ENCODE data around the gene ANKS6. TPM values are rescaled to one million over a fixed set of nuclear protein-coding genes. Genes with fewer than 3 reads are reported as not detected.

Gene ANKS6
- total and polyA plus RNA-seq, 2 of the 8 experiments (the other 6 are each of a cell fraction or from before 2014, with no cell fraction given): 34.1 to 56.3 TPM

- Histone ChIP-seq H2AK5ac (ENCODE audit: low read depth, low read length) (no peak overlapping the region), H2BK20ac (ENCODE audit: low read length) (no peak overlapping the region), H3K23me2 (ENCODE audit: low read depth, low read length) (no peaks in the 10 kb centered on the region), H3K9ac (replicated peaks in 1 of 4; ENCODE audit: extremely low read depth in 1 of 4, low read depth in 3 of 4, low read length in 3 of 4) (no peak overlapping the region), H3K14ac (ENCODE audit: insufficient read length) (no peak overlapping the region), H2AFZ (ENCODE audit: low read length) (no peak overlapping the region), H3K27me3 (replicated peaks in 1 of 4; ENCODE audit: control insufficient read depth in 3 of 4, extremely low read depth in 1 of 4, insufficient read depth in 3 of 4, low read length in 3 of 4) (no peaks in the 10 kb centered on the region), H4K91ac (replicated peaks; ENCODE audit: insufficient read length, low read length) (no peak overlapping the region), H3K9me3 (ENCODE audit: insufficient read depth in 2 of 2, low read depth in 1 of 2, low read length in 1 of 2) (0 out of 4 replicates have a peak, but pooled peaks cover 0 to 5% of the 10 kb centered on the region in 2 experiments), H3K4ac (replicated peaks; ENCODE audit: insufficient read length, low read depth, low read length) (no peak overlapping the region), H2BK5ac (ENCODE audit: low read depth, low read length) (no peak overlapping the region), H3K23ac (ENCODE audit: insufficient read length) (no peak overlapping the region), H3K36me3 (ENCODE audit: control insufficient read depth in 2 of 4, insufficient read depth in 4 of 4, low read length in 3 of 4) (peaks cover 0 to 27% (median 5%) of the 10 kb centered on the region in 4 experiments; a peak in 5 of 8 replicates), H4K20me1 (replicated peaks in 1 of 2; ENCODE audit: control insufficient read depth in 1 of 2, insufficient read depth in 2 of 2, low read length in 2 of 2) (no peaks in the 10 kb centered on the region), H2BK15ac (ENCODE audit: low read length) (no peak overlapping the region), H4K5ac (ENCODE audit: insufficient read length, low read depth, low read length) (no peak overlapping the region), H3K4me3 (ENCODE audit: extremely low read depth in 1 of 4, insufficient read depth in 2 of 4, low read depth in 3 of 4, low read length in 4 of 4) (no peak overlapping the region), H3K4me1 (replicated peaks in 1 of 4; ENCODE audit: control insufficient read depth in 3 of 4, insufficient read depth in 4 of 4, low read length in 3 of 4) (no peaks in the 10 kb centered on the region), H2BK12ac (ENCODE audit: low read depth, low read length) (no peak overlapping the region), H3K4me2 (ENCODE audit: insufficient read depth in 1 of 2, low read depth in 2 of 2, low read length in 2 of 2) (no peak overlapping the region), H3K27ac (ENCODE audit: low read depth, low read length) (no peak overlapping the region), H4K8ac (ENCODE audit: extremely low read depth, insufficient read depth, low read length) (no peak overlapping the region), H3K18ac (ENCODE audit: extremely low read depth, low read length) (no peak overlapping the region), H2BK120ac (replicated peaks; ENCODE audit: low read depth, low read length) (no peak overlapping the region), H3K56ac (replicated peaks; ENCODE audit: insufficient read length, low read depth, low read length) (no peak overlapping the region), H3K79me1 (ENCODE audit: low read depth, low read length) (no peaks in the 10 kb centered on the region; the same call in 1 of the 2 replicates), H3K79me2 (ENCODE audit: control insufficient read depth in 1 of 2, insufficient read depth in 2 of 2, low read length in 2 of 2) (no peaks in the 10 kb centered on the region)
- no peak for TF ChIP-seq KDM5A (IDR thresholded peaks at IDR 0.05; ENCODE audit: low read length)
- TF ChIP-seq BCL11A (IDR thresholded peaks at IDR 0.05; ENCODE audit: low read depth in 2 of 2, low read length in 2 of 2): no peak
- TF ChIP-seq SIRT6 (IDR thresholded peaks at IDR 0.05; ENCODE audit: low read length): no peak
- TF ChIP-seq RNF2 (IDR thresholded peaks at IDR 0.05; ENCODE audit: borderline replicate concordance, low read depth, low read length, missing control alignments, poor library complexity, severe bottlenecking): no peak
- no peak for TF ChIP-seq HDAC6 (IDR thresholded peaks at IDR 0.05; ENCODE audit: low read depth, low read length)
- DNase-seq (ENCODE audit: low read depth in 1 of 2, low spot score in 2 of 2): no peak
- CTCF ChIA-PET (ENCODE audit: partially characterized antibody): interaction anchor here (0.6 to 2.5 kb wide), 2 partner anchors 31 to 216 kb away, joined by 4 to 15 read pairs; no protein-coding TSS in a partner anchor
- 86% methylated on average over 2 of the region's 2 CpGs; no CpG with 5 or more reads in 1 of the 2 experiments for WGBS, 2 experiments (ENCODE audit: extremely low coverage in 1 of 2, insufficient coverage in 1 of 2, insufficient read length in 1 of 2, insufficient replicate concordance in 2 of 2, low coverage in 1 of 2, low lambda C conversion rate in 2 of 2, missing lambda C conversion rate in 1 of 2)
- FAIRE-seq: no peak
- POLR2A ChIA-PET (ENCODE audit: partially characterized antibody): no interaction called here
Observed at GRCh38 chr9:98743329-98743728, 53.0 kb downstream of the ANKS6 start.

All from H1 (cell line).